ENCODE measurements around the gene HERC6.
"Not testable (repeated sequence)": the region's sequence is repeated elsewhere in the genome, so short reads cannot be mapped to it uniquely, and the experiment has no call there.

- TF ChIP-seq CTCF, POLR2A (IDR thresholded peaks at IDR 0.05): not testable (repeated sequence)
These were observed 17.4 kb upstream of the HERC6 start for GRCh38 chr4:88361217-88361773.

All from testis (tissue), 2 donors.